Measurements from ENCODE around the gene ADGRL1.

- TF ChIP-seq CTCF (IDR thresholded peaks at IDR 0.05) (peak; percentile 79 to 96 (median 85)), POLR2A (IDR thresholded peaks at IDR 0.05) (peak; percentile 33), POLR2AphosphoS5 (IDR thresholded peaks at IDR 0.05) (peak in 2 of 3 donors; percentile 80 to 91)
Measured at GRCh38 chr19:14136509-14137281, 69.3 kb downstream of the ADGRL1 start, which contains the start of gene ASF1B.

All from breast epithelium (tissue), 3 donors.